HEK293 (cell line): Measurements from ENCODE around the gene MEOX2.
A peak's percentile ranks its signal among the peaks of the same experiment; 100 is the strongest.

ENCODE experiments used
- CTCF ChIA-PET: fragments of 350-600 bp; formaldehyde crosslinking; extraction: SDS; loops from one replicate; lab custom pipeline; 2021; ENCODE audit warnings: antibody characterized with exemption; lab: Yijun Ruan, JAX
- POLR2A ChIA-PET: fragments of 300-600 bp; formaldehyde crosslinking; extraction: SDS; loops from one replicate; lab custom pipeline; 2020; ENCODE audit warnings: antibody characterized with exemption, inconsistent platforms; lab: Yijun Ruan, JAX
- H3K27ac ChIP-seq: fragments of 200-500 bp; sonication (Bioruptor generic); 2 replicates; pipeline ENCODE4 v1.5.1; 2014; ENCODE audit warnings: low read depth, low read length, control low read depth, inconsistent platforms; ENCODE audit errors: extremely low read depth
- H3K36me3 ChIP-seq, 2 experiments: fragments of 200-500 bp in 1 of 2; sonication (Bioruptor generic) in 1 of 2; 1 replicate in 1 of 2; 2 replicates in 1 of 2; pipeline ENCODE4 v1.5.1; 2014 to 2017; ENCODE audit warnings: inconsistent platforms in 2 of 2, low read length in 2 of 2; ENCODE audit not compliant: control insufficient read depth in 2 of 2, insufficient read depth in 1 of 2
- H3K4me1 ChIP-seq: fragments of 200-500 bp; sonication (Bioruptor generic); 2 replicates; pipeline ENCODE4 v1.5.1; 2014; ENCODE audit warnings: mild to moderate bottlenecking, low read length, inconsistent platforms; ENCODE audit not compliant: control insufficient read depth, insufficient read depth
- H3K4me3 ChIP-seq: 2 replicates; pipeline ENCODE4 v1.5.1; 2011; ENCODE audit warnings: low read depth, mild to moderate bottlenecking, control low read depth, low read length, moderate library complexity
- H3K9me3 ChIP-seq: fragments of 200-500 bp; sonication (Bioruptor generic); 2 replicates; pipeline ENCODE4 v1.5.1; 2014; ENCODE audit warnings: low read depth, low read length, inconsistent platforms; ENCODE audit not compliant: control insufficient read depth, insufficient read depth
- GLI2 ChIP-seq: fragments of 450-650 bp; formaldehyde crosslinking; IDR thresholded peaks from 2 replicates; pipeline ENCODE4; 2017; ENCODE audit warnings: missing biosample characterization, missing genetic modification characterization, low read depth, borderline replicate concordance
- KLF1 ChIP-seq: fragments of 450-650 bp; formaldehyde crosslinking; IDR thresholded peaks from 2 replicates; pipeline ENCODE4 v1.5.1; 2016; ENCODE audit warnings: missing biosample characterization, missing genetic modification characterization
- KLF10 ChIP-seq: fragments of 450-650 bp; IDR thresholded peaks from 2 replicates; pipeline ENCODE4 v1.5.1; 2018; ENCODE audit warnings: missing biosample characterization, mild to moderate bottlenecking, missing genetic modification characterization
- KLF9 ChIP-seq: fragments of 450-650 bp; formaldehyde crosslinking; IDR thresholded peaks from 2 replicates; pipeline ENCODE4 v1.5.1; 2016; ENCODE audit warnings: missing biosample characterization, missing genetic modification characterization, low read depth
- PATZ1 ChIP-seq: fragments of 450-650 bp; formaldehyde crosslinking; IDR thresholded peaks from 2 replicates; pipeline ENCODE4 v1.5.1; 2016; ENCODE audit warnings: missing biosample characterization, missing genetic modification characterization
- PBX3 ChIP-seq: sonication (generic); formaldehyde crosslinking; IDR thresholded peaks from 2 replicates; pipeline ENCODE4 v1.8.1; 2022; ENCODE audit warnings: mild to moderate bottlenecking, moderate library complexity, missing genetic modification reagents
- YY2 ChIP-seq: fragments of 450-650 bp; formaldehyde crosslinking; IDR thresholded peaks from 2 replicates; pipeline ENCODE4 v1.5.1; 2016; ENCODE audit warnings: missing biosample characterization, missing genetic modification characterization
- ZBTB17 ChIP-seq: fragments of 450-650 bp; formaldehyde crosslinking; IDR thresholded peaks from 2 replicates; pipeline ENCODE4 v1.5.1; 2016; ENCODE audit warnings: missing biosample characterization, missing genetic modification characterization
- ZBTB7A ChIP-seq: fragments of 450-650 bp; formaldehyde crosslinking; IDR thresholded peaks from 2 replicates; pipeline ENCODE4 v1.5.1; 2016; ENCODE audit warnings: low read depth, missing biosample characterization, missing genetic modification characterization
- ZBTB8A ChIP-seq: fragments of 450-650 bp; formaldehyde crosslinking; IDR thresholded peaks from 2 replicates; pipeline ENCODE4 v1.5.1; 2016; ENCODE audit warnings: missing biosample characterization, missing genetic modification characterization
- ZNF10 ChIP-seq: fragments of 450-650 bp; formaldehyde crosslinking; IDR thresholded peaks from 2 replicates; pipeline ENCODE4 v1.5.1; 2017; ENCODE audit warnings: missing biosample characterization, missing genetic modification characterization
- ZNF112 ChIP-seq: fragments of 450-650 bp; formaldehyde crosslinking; IDR thresholded peaks from 2 replicates; pipeline ENCODE4 v1.5.0; 2017; ENCODE audit warnings: missing biosample characterization, missing genetic modification characterization
- ZNF184 ChIP-seq: fragments of 450-650 bp; IDR thresholded peaks from 2 replicates; pipeline ENCODE4 v1.5.1; 2018; ENCODE audit warnings: missing biosample characterization, mild to moderate bottlenecking, missing genetic modification characterization
- ZNF2 ChIP-seq: fragments of 450-650 bp; formaldehyde crosslinking; IDR thresholded peaks from 2 replicates; pipeline ENCODE4 v1.5.1; 2016; ENCODE audit warnings: missing biosample characterization, missing genetic modification characterization
- ZNF274 ChIP-seq, 2 experiments: fragments of 200-500 bp in 1 of 2; fragments of 450-650 bp in 1 of 2; sonication (Bioruptor generic) in 1 of 2; formaldehyde crosslinking in 1 of 2; IDR thresholded peaks; 2 replicates each; pipeline versions ENCODE4 v1.5.1 to v1.6.1; 2014 to 2016; ENCODE audit warnings: borderline replicate concordance in 1 of 2, inconsistent platforms in 1 of 2, low read length in 1 of 2, missing biosample characterization in 1 of 2, missing genetic modification characterization in 1 of 2
- ZNF292 ChIP-seq: fragments of 450-650 bp; formaldehyde crosslinking; IDR thresholded peaks from 2 replicates; pipeline ENCODE4 v1.5.1; 2016; ENCODE audit warnings: low read depth, missing biosample characterization, missing genetic modification characterization, borderline replicate concordance
- ZNF354C ChIP-seq: fragments of 450-650 bp; formaldehyde crosslinking; IDR thresholded peaks from 2 replicates; pipeline ENCODE4 v1.5.1; 2016; ENCODE audit warnings: missing biosample characterization, missing genetic modification characterization, low read depth, borderline replicate concordance
- ZNF560 ChIP-seq: fragments of 450-650 bp; formaldehyde crosslinking; IDR thresholded peaks from 2 replicates; pipeline ENCODE4 v1.5.1; 2017; ENCODE audit warnings: missing biosample characterization, missing genetic modification characterization, borderline replicate concordance
- ZNF692 ChIP-seq: fragments of 450-650 bp; formaldehyde crosslinking; IDR thresholded peaks from 2 replicates; pipeline ENCODE4 v1.5.1; 2016; ENCODE audit warnings: missing biosample characterization, missing genetic modification characterization
- ZNF704 ChIP-seq: fragments of 450-650 bp; formaldehyde crosslinking; IDR thresholded peaks from 2 replicates; pipeline ENCODE4 v1.5.1; 2016; ENCODE audit warnings: missing biosample characterization, missing genetic modification characterization
- TF ChIP-seq, protein P1 (sequence below): fragments of 450-650 bp; IDR thresholded peaks from 2 replicates; pipeline ENCODE4 v1.5.1; 2018; ENCODE audit warnings: missing biosample characterization, missing genetic modification characterization

MEOX2 gene

GRCh38 chr7:15686295-15686956, at the start of gene MEOX2:
Gene MEOX2, minus strand, starts transcription at chr7:15686683. Its CDS starts 281 bp downstream, at chr7:15686402.
- no peaks in the 10 kb centered on the region for H3K36me3 ChIP-seq
- H3K27ac ChIP-seq = no peak within 1 kb of the TSS; the same call in 1 of the 2 replicates
- ChIA-PET POLR2A (interaction anchor here (0.6 kb wide), 1 partner anchor 123 kb away, joined by 3 read pairs; no protein-coding TSS in a partner anchor), CTCF (interaction anchor here (0.6 to 1.1 kb wide), 2 partner anchors 56 to 113 kb away, joined by 3 read pairs; no protein-coding TSS in a partner anchor)
- H3K4me1 ChIP-seq = no peaks in the 10 kb centered on the region
- TF ChIP-seq PBX3 = 0 out of 2 replicates have a peak, but pooled peaks have one; percentile 29
- 0 out of 2 replicates have a peak, but pooled peaks have one; percentile 19 for TF ChIP-seq ZBTB17 (tag by site-specific recombination)
- no peak for TF ChIP-seq ZNF112
- no peaks in the 10 kb centered on the region for H3K9me3 ChIP-seq
- peak within 1 kb of the TSS; percentile 47 for H3K4me3 ChIP-seq

- POLR2A ChIA-PET = no interaction called here
- no peak for TF ChIP-seq ZNF292
- TF ChIP-seq PATZ1 (tag by site-specific recombination) = no peak
- no peak for TF ChIP-seq GLI2 (tag by site-specific recombination)
- TF ChIP-seq ZNF560 (tag by site-specific recombination) = no peak
- TF ChIP-seq YY2 (tag by site-specific recombination) = no peak
- TF ChIP-seq ZBTB7A = no peak
- CTCF ChIA-PET = interaction anchor here (0.7 to 1.4 kb wide), 2 partner anchors 9 to 152 kb away, joined by 3 to 5 read pairs; no protein-coding TSS in a partner anchor
Measured at GRCh38 chr7:15729746-15730145, 43.3 kb upstream of the MEOX2 start.

GRCh38 chr7:15725051-15725450, 38.6 kb upstream of the MEOX2 start:
- ChIA-PET CTCF (interaction anchor here (0.9 to 1.2 kb wide), 2 partner anchors 160 to 285 kb away, joined by 3 read pairs; no protein-coding TSS in a partner anchor), POLR2A (no interaction called here)
- Histone ChIP-seq H3K9me3 (no peaks in the 10 kb centered on the region), H3K27ac (no peak overlapping the region), H3K4me3 (no peak overlapping the region), H3K36me3 (no peaks in the 10 kb centered on the region), H3K4me1 (no peaks in the 10 kb centered on the region)
- no peak for TF ChIP-seq ZNF692 (tag by site-specific recombination)
- TF ChIP-seq, protein P1, sequence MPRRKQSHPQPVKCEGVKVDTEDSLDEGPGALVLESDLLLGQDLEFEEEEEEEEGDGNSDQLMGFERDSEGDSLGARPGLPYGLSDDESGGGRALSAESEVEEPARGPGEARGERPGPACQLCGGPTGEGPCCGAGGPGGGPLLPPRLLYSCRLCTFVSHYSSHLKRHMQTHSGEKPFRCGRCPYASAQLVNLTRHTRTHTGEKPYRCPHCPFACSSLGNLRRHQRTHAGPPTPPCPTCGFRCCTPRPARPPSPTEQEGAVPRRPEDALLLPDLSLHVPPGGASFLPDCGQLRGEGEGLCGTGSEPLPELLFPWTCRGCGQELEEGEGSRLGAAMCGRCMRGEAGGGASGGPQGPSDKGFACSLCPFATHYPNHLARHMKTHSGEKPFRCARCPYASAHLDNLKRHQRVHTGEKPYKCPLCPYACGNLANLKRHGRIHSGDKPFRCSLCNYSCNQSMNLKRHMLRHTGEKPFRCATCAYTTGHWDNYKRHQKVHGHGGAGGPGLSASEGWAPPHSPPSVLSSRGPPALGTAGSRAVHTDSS = no peak
- TF ChIP-seq ZNF10 (tag by site-specific recombination) = no peak
- TF ChIP-seq ZNF274 (IDR thresholded peaks at IDR 0.05; ENCODE audit: low read length) = no peak
- no peak for TF ChIP-seq ZNF274 (tag by site-specific recombination; IDR thresholded peaks at IDR 0.05; ENCODE audit: borderline replicate concordance)
- no peak for TF ChIP-seq PBX3
- TF ChIP-seq ZNF2 (tag by site-specific recombination) = no peak
- no peak for TF ChIP-seq ZNF354C (tag by site-specific recombination)
- TF ChIP-seq KLF10 = no peak
- TF ChIP-seq KLF1 (tag by site-specific recombination) = no peak
- no peak for TF ChIP-seq ZBTB8A (tag by site-specific recombination)
- no peak for TF ChIP-seq ZNF184 (tag by site-specific recombination)
- TF ChIP-seq ZNF704 = no peak
- TF ChIP-seq YY2 (tag by site-specific recombination) = no peak
- no peak for TF ChIP-seq KLF9 (tag by site-specific recombination)

More at GRCh38 chr7:15729746-15730145, 43.3 kb upstream of the MEOX2 start:
- Histone ChIP-seq H3K36me3 (no peaks in the 10 kb centered on the region), H3K4me3 (no peak overlapping the region), H3K9me3 (no peaks in the 10 kb centered on the region), H3K27ac (no peak overlapping the region), H3K4me1 (no peaks in the 10 kb centered on the region)
